ENCODE results near the gene SLC16A11. TPM values are rescaled to one million over a fixed set of nuclear protein-coding genes. Genes with fewer than 3 reads are reported as not detected.
"Not testable (repeated sequence)": the region's sequence is repeated elsewhere in the genome, so short reads cannot be mapped to it uniquely, and the experiment has no call there.

Gene SLC16A11
- total RNA-seq, 1 experiment from 2014 or later: 0.48 TPM

DNA sequence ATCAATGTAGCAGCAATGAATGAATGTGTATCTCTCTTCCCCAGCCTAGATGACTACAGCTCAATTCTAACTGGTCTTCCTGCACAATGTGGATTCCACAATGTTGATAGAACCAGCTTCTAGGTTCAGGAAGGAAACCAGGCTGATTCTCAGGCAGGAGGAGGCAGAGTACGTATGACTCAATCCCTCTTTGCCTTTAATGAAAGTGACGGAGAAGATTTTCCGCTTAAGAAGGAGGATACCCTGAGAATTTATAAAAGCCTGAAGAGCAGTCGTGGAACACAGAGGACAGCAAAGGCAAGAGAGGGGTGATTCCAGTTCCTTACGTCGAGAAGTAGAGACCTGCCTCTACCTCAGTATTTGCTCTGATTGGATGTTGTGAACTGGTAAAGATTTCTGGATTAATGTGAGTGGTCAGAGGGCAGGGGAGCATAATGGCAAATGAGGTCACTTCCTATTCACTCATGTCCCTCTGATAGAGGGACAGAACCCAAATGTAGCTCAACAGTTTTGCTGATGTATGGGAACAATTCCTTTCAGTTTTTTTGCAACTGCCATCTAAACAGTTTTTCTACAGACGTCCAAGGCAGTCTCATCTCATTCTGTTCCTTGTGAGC is 15.0 kb upstream of the SLC16A11 start:
- CTCF ChIA-PET: no interaction called here
- Mint-ChIP-seq H3K4me1 (peaks cover 6% of the 10 kb centered on the region), H3K4me3 (no peak overlapping the region), H3K9me3 (no peaks in the 10 kb centered on the region), H3K27me3 (ENCODE audit: low read depth) (peaks cover 26% of the 10 kb centered on the region), H3K27ac (no peak overlapping the region), H3K36me3 (no peaks in the 10 kb centered on the region)
- no peak for ATAC-seq
- POLR2A ChIA-PET: interaction anchor here (0.6 kb wide), 1 partner anchor 11 kb away, joined by 3 read pairs; no protein-coding TSS in a partner anchor
- DNase-seq (ENCODE audit: low spot score): no peak
- TF ChIP-seq ARID4B (CRISPR knock-in tag; IDR thresholded peaks at IDR 0.05; ENCODE audit: borderline replicate concordance): no peak
- TF ChIP-seq CBFB (CRISPR knock-in tag; IDR thresholded peaks at IDR 0.05; ENCODE audit: low read depth): no peak
- TF ChIP-seq ZNF232 (CRISPR knock-in tag; IDR thresholded peaks at IDR 0.05): no peak
- TF ChIP-seq NFE2L1 (CRISPR knock-in tag; IDR thresholded peaks at IDR 0.05): no peak
- TF ChIP-seq SMAD4 (CRISPR knock-in tag; IDR thresholded peaks at IDR 0.05): no peak
- no peak for TF ChIP-seq ZNF416 (CRISPR knock-in tag; IDR thresholded peaks at IDR 0.05)
- no peak for TF ChIP-seq ETV6 (CRISPR knock-in tag; IDR thresholded peaks at IDR 0.05)

- no peaks in the 10 kb centered on the region for H3K36me3 Mint-ChIP-seq
- DNase-seq (ENCODE audit: low spot score) (no peak), ATAC-seq (no peak)
- H3K4me1 Mint-ChIP-seq: peaks cover 7% of the 10 kb centered on the region; the same call in 1 of the 2 replicates
- H3K4me3 Mint-ChIP-seq: no peak overlapping the region
- POLR2A ChIA-PET: no interaction called here
- no peak for TF ChIP-seq ARID4B (CRISPR knock-in tag; IDR thresholded peaks at IDR 0.05; ENCODE audit: borderline replicate concordance)
- TF ChIP-seq, protein P1, sequence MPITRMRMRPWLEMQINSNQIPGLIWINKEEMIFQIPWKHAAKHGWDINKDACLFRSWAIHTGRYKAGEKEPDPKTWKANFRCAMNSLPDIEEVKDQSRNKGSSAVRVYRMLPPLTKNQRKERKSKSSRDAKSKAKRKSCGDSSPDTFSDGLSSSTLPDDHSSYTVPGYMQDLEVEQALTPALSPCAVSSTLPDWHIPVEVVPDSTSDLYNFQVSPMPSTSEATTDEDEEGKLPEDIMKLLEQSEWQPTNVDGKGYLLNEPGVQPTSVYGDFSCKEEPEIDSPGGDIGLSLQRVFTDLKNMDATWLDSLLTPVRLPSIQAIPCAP (CRISPR knock-in tag; IDR thresholded peaks at IDR 0.05): no peak
- TF ChIP-seq NR3C1 (CRISPR knock-in tag; conservative IDR thresholded peaks at IDR 0.05; ENCODE audit: low read depth): no peak
- no peak for TF ChIP-seq ATF1 (CRISPR knock-in tag; IDR thresholded peaks at IDR 0.05)
- no peak for TF ChIP-seq TCF7 (CRISPR knock-in tag; IDR thresholded peaks at IDR 0.05; ENCODE audit: low read depth)
- no peak for TF ChIP-seq ATF2 (CRISPR knock-in tag; IDR thresholded peaks at IDR 0.05; ENCODE audit: borderline replicate concordance, low read depth)
- no peak for TF ChIP-seq ELF4 (CRISPR knock-in tag; IDR thresholded peaks at IDR 0.05; ENCODE audit: low read depth)
- TF ChIP-seq FOXK1 (CRISPR knock-in tag; IDR thresholded peaks at IDR 0.05): no peak
- no peak for TF ChIP-seq ZSCAN18 (CRISPR knock-in tag; IDR thresholded peaks at IDR 0.05)
- TF ChIP-seq ZNF219 (CRISPR knock-in tag; IDR thresholded peaks at IDR 0.05; ENCODE audit: borderline replicate concordance): no peak
- TF ChIP-seq JUN (CRISPR knock-in tag; IDR thresholded peaks at IDR 0.05): no peak
- H3K9me3 Mint-ChIP-seq: no peaks in the 10 kb centered on the region
- CTCF ChIA-PET: interaction anchor here (0.7 kb wide), 1 partner anchor 16 kb away, joined by 3 read pairs; no protein-coding TSS in a partner anchor
- H3K27ac Mint-ChIP-seq: no peak overlapping the region
- H3K27me3 Mint-ChIP-seq (ENCODE audit: low read depth): peaks cover 38% of the 10 kb centered on the region
These were observed 12.5 kb upstream of the SLC16A11 start for GRCh38 chr17:7056386-7056785.

- H3K36me3 Mint-ChIP-seq; POLR2A ChIA-PET; H3K27ac Mint-ChIP-seq; H3K9me3 Mint-ChIP-seq; H3K4me3 Mint-ChIP-seq; ATAC-seq; DNase-seq (ENCODE audit: low spot score): not testable (repeated sequence)
- peaks cover 16% of the 10 kb centered on the region for H3K4me1 Mint-ChIP-seq
- CTCF ChIA-PET: interaction anchor here (0.8 to 7.5 kb wide), 8 partner anchors 13 to 127 kb away, joined by 3 to 105 read pairs (median 18); no protein-coding TSS in a partner anchor
- H3K27me3 Mint-ChIP-seq (ENCODE audit: low read depth): peaks cover 32% of the 10 kb centered on the region
These were observed 6.7 kb upstream of the SLC16A11 start for GRCh38 chr17:7050583-7050982.
